ENCODE measurements around the gene GNLY. TPM values are rescaled to one million over a fixed set of nuclear protein-coding genes. Genes with fewer than 3 reads are reported as not detected.

GNLY gene
- total RNA-seq, 1 donor from 2014 or later = 18.5 TPM

- DNase-seq (peak; percentile 85), ATAC-seq (peak; percentile 2)
- intact Hi-C loops (cut with DNase I) = no loop called here
- peak overlapping the region; percentile 92 for H3K27ac ChIP-seq
- H3K4me3 ChIP-seq = peak overlapping the region; percentile 47
- peaks cover 19% of the 10 kb centered on the region for H3K4me1 ChIP-seq
- no peak for TF ChIP-seq CTCF (IDR thresholded peaks at IDR 0.05)
- peaks cover 18% of the 10 kb centered on the region for H3K36me3 ChIP-seq
- no peaks in the 10 kb centered on the region for H3K27me3 ChIP-seq
- H3K9me3 ChIP-seq = no peaks in the 10 kb centered on the region
Observed at GRCh38 chr2:85661139-85661858, 32.9 kb upstream of the GNLY start.

- Histone ChIP-seq H3K4me3 (peak overlapping the region; percentile 47), H3K27ac (peak overlapping the region; percentile 92)
- DNase-seq = no peak
Observed at GRCh38 chr2:85662899-85663593, 31.1 kb upstream of the GNLY start.

GRCh38 chr2:85663594-85664565 is 30.3 kb upstream of the GNLY start:
- intact Hi-C loops (cut with DNase I) = no loop called here
- Histone ChIP-seq H3K9me3 (no peaks in the 10 kb centered on the region), H3K27ac (peak overlapping the region; percentile 92), H3K27me3 (no peaks in the 10 kb centered on the region), H3K4me3 (peak overlapping the region; percentile 47), H3K36me3 (peaks cover 22% of the 10 kb centered on the region), H3K4me1 (peaks cover 19% of the 10 kb centered on the region)
- peak; percentile 76 for DNase-seq
- TF ChIP-seq CTCF (IDR thresholded peaks at IDR 0.05) = no peak
- ATAC-seq = no peak

More at GRCh38 chr2:85662899-85663593, 31.1 kb upstream of the GNLY start:
- Histone ChIP-seq H3K4me1 (peaks cover 19% of the 10 kb centered on the region), H3K9me3 (no peaks in the 10 kb centered on the region), H3K27me3 (no peaks in the 10 kb centered on the region), H3K36me3 (peaks cover 22% of the 10 kb centered on the region)
- ATAC-seq = no peak
- no peak for TF ChIP-seq CTCF (IDR thresholded peaks at IDR 0.05)
- intact Hi-C loops (cut with DNase I) = no loop called here

GRCh38 chr2:85665264-85665937 is 28.8 kb upstream of the GNLY start:
- intact Hi-C loops (cut with DNase I) = no loop called here
- H3K27ac ChIP-seq = peak overlapping the region; percentile 92
- no peak for ATAC-seq
- no peak for DNase-seq
- H3K4me1 ChIP-seq = peaks cover 25% of the 10 kb centered on the region
- TF ChIP-seq CTCF (IDR thresholded peaks at IDR 0.05) = no peak
- peak overlapping the region; percentile 47 for H3K4me3 ChIP-seq
- peaks cover 22% of the 10 kb centered on the region for H3K36me3 ChIP-seq
- H3K27me3 ChIP-seq = no peaks in the 10 kb centered on the region
- H3K9me3 ChIP-seq = no peaks in the 10 kb centered on the region

GRCh38 chr2:85666016-85666415 is 28.1 kb upstream of the GNLY start:
- no peaks in the 10 kb centered on the region for H3K27me3 ChIP-seq
- H3K9me3 ChIP-seq = no peaks in the 10 kb centered on the region
- TF ChIP-seq CTCF (IDR thresholded peaks at IDR 0.05) = no peak
- peak overlapping the region; percentile 92 for H3K27ac ChIP-seq
- H3K36me3 ChIP-seq = peaks cover 22% of the 10 kb centered on the region
- H3K4me3 ChIP-seq = peak overlapping the region; percentile 47
- ATAC-seq = peak; percentile 0
- peaks cover 25% of the 10 kb centered on the region for H3K4me1 ChIP-seq
- no peak for DNase-seq
- intact Hi-C loops (cut with DNase I) = no loop called here

Data from upper lobe of right lung (tissue), 1 donor.